ENCODE measurements around the gene STAB2. TPM values are rescaled to one million over a fixed set of nuclear protein-coding genes. Genes with fewer than 3 reads are reported as not detected.

STAB2 gene
- total and polyA plus RNA-seq, 2 of the 8 experiments (the other 6 are each of a cell fraction or from before 2014, with no cell fraction given) = not detected

- no peak overlapping the region for H2AFZ ChIP-seq (ENCODE audit: low read length)
- no peak overlapping the region for H3K4me2 ChIP-seq (ENCODE audit: insufficient read depth in 1 of 2, low read depth in 2 of 2, low read length in 2 of 2)
- H3K27me3 ChIP-seq (replicated peaks in 1 of 4; ENCODE audit: control insufficient read depth in 3 of 4, extremely low read depth in 1 of 4, insufficient read depth in 3 of 4, low read length in 3 of 4) = no peaks in the 10 kb centered on the region
- H2BK20ac ChIP-seq (ENCODE audit: low read length) = no peak overlapping the region
- DNase-seq (ENCODE audit: low read depth in 1 of 2, low spot score in 2 of 2) = no peak
- H3K4me1 ChIP-seq (replicated peaks in 1 of 4; ENCODE audit: control insufficient read depth in 3 of 4, insufficient read depth in 4 of 4, low read length in 3 of 4) = peaks cover 0 to 4% (median 1%) of the 10 kb centered on the region in 4 experiments; a peak in 2 of 7 replicates
- no peak overlapping the region for H2BK120ac ChIP-seq (replicated peaks; ENCODE audit: low read depth, low read length)
- no peaks in the 10 kb centered on the region for H3K36me3 ChIP-seq (ENCODE audit: control insufficient read depth in 2 of 4, insufficient read depth in 4 of 4, low read length in 3 of 4)
- H3K4ac ChIP-seq (replicated peaks; ENCODE audit: insufficient read length, low read depth, low read length) = no peak overlapping the region
- no peak overlapping the region for H3K14ac ChIP-seq (ENCODE audit: insufficient read length)
- H3K9ac ChIP-seq (replicated peaks in 1 of 4; ENCODE audit: extremely low read depth in 1 of 4, low read depth in 3 of 4, low read length in 3 of 4) = no peak overlapping the region
- TF ChIP-seq MAFK (IDR thresholded peaks at IDR 0.05; ENCODE audit: low read depth, low read length) = no peak
- H3K23ac ChIP-seq (ENCODE audit: insufficient read length) = no peak overlapping the region
- no peaks in the 10 kb centered on the region for H4K20me1 ChIP-seq (replicated peaks in 1 of 2; ENCODE audit: control insufficient read depth in 1 of 2, insufficient read depth in 2 of 2, low read length in 2 of 2)
- H3K79me2 ChIP-seq (ENCODE audit: control insufficient read depth in 1 of 2, insufficient read depth in 2 of 2, low read length in 2 of 2) = no peaks in the 10 kb centered on the region
- no peak overlapping the region for H2BK12ac ChIP-seq (ENCODE audit: low read depth, low read length)
- no peak overlapping the region for H4K8ac ChIP-seq (ENCODE audit: extremely low read depth, insufficient read depth, low read length)
- no peak overlapping the region for H3K18ac ChIP-seq (ENCODE audit: extremely low read depth, low read length)
- H3K4me3 ChIP-seq (ENCODE audit: extremely low read depth in 1 of 4, insufficient read depth in 2 of 4, low read depth in 3 of 4, low read length in 4 of 4) = no peak overlapping the region
- H2AK5ac ChIP-seq (ENCODE audit: low read depth, low read length) = no peak overlapping the region
- H3K9me3 ChIP-seq (ENCODE audit: insufficient read depth in 2 of 2, low read depth in 1 of 2, low read length in 1 of 2) = no peaks in the 10 kb centered on the region
- ChIA-PET CTCF (ENCODE audit: partially characterized antibody) (interaction anchor here (1.1 kb wide), 2 partner anchors 26 to 92 kb away, joined by 3 to 4 read pairs; no protein-coding TSS in a partner anchor), POLR2A (ENCODE audit: partially characterized antibody) (no interaction called here)
- H2BK15ac ChIP-seq (ENCODE audit: low read length) = no peak overlapping the region
- no peak overlapping the region for H4K5ac ChIP-seq (ENCODE audit: insufficient read length, low read depth, low read length)
- 86% methylated on average over 7 of the region's 7 CpGs; no CpG with 5 or more reads in 1 of the 2 experiments for WGBS, 2 experiments (ENCODE audit: extremely low coverage in 1 of 2, insufficient coverage in 1 of 2, insufficient read length in 1 of 2, insufficient replicate concordance in 2 of 2, low coverage in 1 of 2, low lambda C conversion rate in 2 of 2, missing lambda C conversion rate in 1 of 2)
- H2BK5ac ChIP-seq (ENCODE audit: low read depth, low read length) = no peak overlapping the region
- H3K27ac ChIP-seq (ENCODE audit: low read depth, low read length) = no peak overlapping the region
- FAIRE-seq = no peak
- no peak overlapping the region for H4K91ac ChIP-seq (replicated peaks; ENCODE audit: insufficient read length, low read length)
- no peaks in the 10 kb centered on the region for H3K79me1 ChIP-seq (ENCODE audit: low read depth, low read length)
- no peak overlapping the region for H3K56ac ChIP-seq (replicated peaks; ENCODE audit: insufficient read length, low read depth, low read length)
- H3K23me2 ChIP-seq (ENCODE audit: low read depth, low read length) = no peaks in the 10 kb centered on the region
Observed at GRCh38 chr12:103679421-103680170, 92.5 kb downstream of the STAB2 start.
